Activated T-helper 1 cell treated with anti-CD3 and anti-CD28 coated beads, Interleukin-12 subunit alpha, Interleukin-12 subunit beta, Interleukin-2, Interleukin-4 antibody, amounts not matched to agents 30 ng/mL and 10 ng/mL and 1 ng/mL, durations not matched to agents 14 hours and 24 hours and 36 hours (primary cell): ENCODE data around the gene TMEM217. TPM values are rescaled to one million over a fixed set of nuclear protein-coding genes. Genes with fewer than 3 reads are reported as not detected.

ENCODE experiments used
- DNase-seq: peaks from one replicate; pipeline ENCODE4 v3.0.0; 2021; ENCODE audit warnings: low spot score
- H3K27ac Mint-ChIP-seq: one replicate; pipeline ENCODE4 v1.8.0; 2021; ENCODE audit warnings: mild to moderate bottlenecking, mixed read lengths
- H3K27me3 Mint-ChIP-seq: one replicate; pipeline ENCODE4 v1.8.0; 2022; ENCODE audit warnings: mild to moderate bottlenecking, moderate library complexity, mixed read lengths; ENCODE audit not compliant: insufficient read depth
- H3K36me3 Mint-ChIP-seq: one replicate; pipeline ENCODE4 v1.8.0; 2021; ENCODE audit warnings: low read depth, mixed read lengths
- H3K4me1 Mint-ChIP-seq: one replicate; pipeline ENCODE4 v1.8.0; 2021; ENCODE audit warnings: low read depth, mixed read lengths
- H3K4me3 Mint-ChIP-seq: one replicate; pipeline ENCODE4 v1.8.0; 2021; ENCODE audit warnings: mild to moderate bottlenecking, moderate library complexity, mixed read lengths
- H3K9me3 Mint-ChIP-seq: one replicate; pipeline ENCODE4 v1.8.0; 2021; ENCODE audit warnings: mixed read lengths
- intact Hi-C: fragments of 100-400 bp; cut with micrococcal nuclease; formaldehyde crosslinking; loops from one replicate; pipeline ENCODE4 v1.15.1; 2024
- total RNA-seq: library from RNA; stranded (reverse); gene quantifications from 2 replicates; pipeline ENCODE4 v1.2.3, GENCODE V29; 2022

Gene TMEM217
- total RNA-seq, 1 donor from 2014 or later = 9.9 TPM

DNA sequence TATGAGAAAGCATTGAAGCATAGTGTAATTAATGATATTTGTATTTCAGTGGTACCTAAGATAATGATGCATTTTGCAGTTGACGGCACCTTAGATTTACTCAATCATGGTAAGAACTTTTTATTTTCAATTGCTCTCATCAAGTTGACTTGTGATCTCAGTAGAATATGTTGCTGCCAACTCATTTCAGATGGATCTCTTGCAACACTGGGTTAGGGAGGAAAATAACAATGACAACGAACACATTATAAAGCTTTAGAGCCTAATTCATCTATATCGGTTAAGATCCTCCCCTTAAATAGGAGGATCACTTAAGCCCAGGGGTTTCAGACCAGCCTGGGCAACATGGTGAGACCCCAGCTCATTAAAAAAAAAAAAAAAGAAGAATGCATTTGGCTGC is 18.4 kb downstream of the TMEM217 start:
- no peak for DNase-seq
- Mint-ChIP-seq H3K36me3 (peaks cover 9% of the 10 kb centered on the region), H3K9me3 (no peaks in the 10 kb centered on the region), H3K4me1 (peaks cover 58% of the 10 kb centered on the region), H3K4me3 (peak overlapping the region; percentile 38), H3K27ac (peak overlapping the region; percentile 90), H3K27me3 (no peaks in the 10 kb centered on the region)
- intact Hi-C loops = no loop called here

DNA sequence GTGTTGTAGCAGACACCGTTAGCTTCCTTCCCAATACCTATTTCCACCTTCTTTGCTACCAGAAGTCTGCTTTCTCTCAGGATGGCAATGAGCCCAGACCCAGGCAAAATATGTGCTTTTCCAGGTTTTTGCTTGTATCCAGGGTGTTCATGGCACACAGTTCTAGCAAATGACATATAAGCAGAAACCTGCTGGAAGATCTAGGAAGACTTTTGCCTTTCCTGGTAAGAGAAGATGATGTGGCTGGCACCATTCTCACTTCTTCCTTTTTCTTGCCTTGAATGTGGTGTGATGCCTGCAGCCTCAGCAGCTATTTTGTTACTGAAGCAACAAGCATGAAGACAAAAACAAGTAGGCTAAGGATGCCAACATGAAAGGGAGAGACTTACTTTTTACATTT is 19.6 kb downstream of the TMEM217 start:
- peaks cover 51% of the 10 kb centered on the region for H3K4me1 Mint-ChIP-seq

DNA sequence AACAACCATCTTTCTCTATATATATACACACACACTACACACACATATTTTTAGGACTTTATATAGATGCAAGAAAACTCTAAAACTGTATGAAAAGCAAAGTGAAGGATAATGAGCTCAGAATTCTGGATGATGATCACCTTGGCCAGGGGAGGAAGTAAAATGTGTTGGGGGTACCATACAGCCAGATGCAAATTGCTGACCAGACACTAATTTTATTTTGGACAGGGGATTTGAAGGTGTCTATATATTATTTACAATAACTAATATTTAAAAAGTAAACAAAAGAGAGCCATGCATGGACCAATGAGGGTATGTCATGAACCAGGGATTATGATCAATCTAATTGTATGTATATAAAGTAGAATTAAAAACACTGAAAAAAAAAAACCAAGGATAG is 20.2 kb downstream of the TMEM217 start:
- intact Hi-C loops = no loop called here
- peaks cover 54% of the 10 kb centered on the region for H3K4me1 Mint-ChIP-seq
- no peaks in the 10 kb centered on the region for H3K9me3 Mint-ChIP-seq
- H3K4me3 Mint-ChIP-seq = no peak overlapping the region
- no peak for DNase-seq
- peaks cover 9% of the 10 kb centered on the region for H3K36me3 Mint-ChIP-seq
- no peaks in the 10 kb centered on the region for H3K27me3 Mint-ChIP-seq
- no peak overlapping the region for H3K27ac Mint-ChIP-seq

More for the DNA sequence above, 19.6 kb downstream of the TMEM217 start:
- H3K4me3 Mint-ChIP-seq = no peak overlapping the region
- DNase-seq = no peak
- no peaks in the 10 kb centered on the region for H3K27me3 Mint-ChIP-seq
- intact Hi-C loops = no loop called here
- no peaks in the 10 kb centered on the region for H3K9me3 Mint-ChIP-seq
- peak overlapping the region; percentile 71 for H3K27ac Mint-ChIP-seq
- H3K36me3 Mint-ChIP-seq = peaks cover 9% of the 10 kb centered on the region

DNA sequence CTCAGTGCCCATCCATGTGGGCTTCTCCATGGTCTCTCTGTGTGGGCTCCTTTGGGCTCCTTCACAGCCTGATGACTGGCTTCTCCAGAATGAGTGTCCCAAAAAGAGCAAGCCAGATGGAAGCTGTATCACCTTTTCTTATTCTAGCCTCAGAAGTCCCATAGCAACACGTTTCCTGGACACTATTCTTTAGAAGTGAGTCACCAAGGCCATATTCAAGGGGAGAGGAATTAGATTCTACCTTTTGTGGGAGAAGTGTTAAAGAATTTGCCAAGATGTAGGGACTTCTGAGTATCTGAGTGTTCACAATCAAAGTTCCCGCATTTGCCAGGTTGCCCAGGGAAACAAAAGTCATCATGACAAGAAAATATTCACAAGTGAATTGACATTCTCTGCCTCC is 21.0 kb downstream of the TMEM217 start:
- DNase-seq = no peak
- intact Hi-C loops = no loop called here
- Mint-ChIP-seq H3K4me3 (no peak overlapping the region), H3K9me3 (no peaks in the 10 kb centered on the region), H3K4me1 (peaks cover 45% of the 10 kb centered on the region), H3K27me3 (no peaks in the 10 kb centered on the region), H3K36me3 (peaks cover 11% of the 10 kb centered on the region), H3K27ac (peak overlapping the region; percentile 50)

DNA sequence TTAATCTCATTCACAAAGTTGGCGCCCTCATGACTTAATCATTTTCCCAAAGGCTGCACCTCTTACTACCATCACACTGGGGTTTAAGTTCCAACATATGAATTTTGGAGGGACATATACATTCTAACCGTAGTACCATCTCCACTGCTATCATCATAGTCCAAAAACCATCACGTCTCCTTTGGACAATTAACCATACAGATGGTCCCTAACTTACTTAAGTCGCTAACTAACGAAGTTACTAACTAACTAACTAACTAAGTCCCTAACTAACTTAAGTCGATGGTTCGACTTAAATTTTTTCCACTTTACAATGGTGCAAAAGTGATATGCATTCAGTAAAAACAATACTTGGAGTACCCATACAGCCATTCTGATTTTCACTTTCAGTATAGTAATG is 24.4 kb downstream of the TMEM217 start:
- intact Hi-C loops = no loop called here
- H3K36me3 Mint-ChIP-seq = peaks cover 11% of the 10 kb centered on the region
- H3K4me3 Mint-ChIP-seq = no peak overlapping the region

DNA sequence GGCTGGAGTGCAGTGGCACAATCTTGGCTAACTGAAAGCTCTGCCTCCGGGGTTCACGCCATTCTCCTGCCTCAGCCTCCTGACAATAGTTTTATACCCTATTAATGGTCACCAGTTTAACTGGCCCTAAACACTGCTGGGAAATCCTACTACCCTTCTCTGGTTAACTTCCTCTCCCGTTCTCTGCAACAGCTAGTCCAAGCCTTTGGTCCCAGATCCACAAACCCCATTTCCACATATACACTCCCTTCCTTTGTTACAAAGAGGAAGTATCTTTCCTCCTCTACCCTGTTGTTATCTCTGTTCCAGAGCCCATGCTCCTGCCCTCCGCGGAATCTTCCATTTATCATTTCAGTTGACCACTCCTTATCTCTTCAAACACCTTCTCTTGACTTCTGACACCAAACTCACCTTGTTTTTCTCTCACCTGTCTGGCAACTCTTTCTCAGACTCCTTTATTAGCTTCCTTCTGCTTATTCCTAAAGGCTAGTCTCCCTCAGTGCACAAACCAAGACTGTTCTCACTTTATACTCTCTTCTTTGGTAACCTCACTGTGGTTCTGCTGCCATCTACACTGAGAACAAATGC is 25.4 kb downstream of the TMEM217 start:
- no peak overlapping the region for H3K27ac Mint-ChIP-seq
- no peak overlapping the region for H3K4me3 Mint-ChIP-seq
- peaks cover 13% of the 10 kb centered on the region for H3K4me1 Mint-ChIP-seq
- H3K27me3 Mint-ChIP-seq = no peaks in the 10 kb centered on the region
- no peak for DNase-seq
- H3K9me3 Mint-ChIP-seq = no peaks in the 10 kb centered on the region
- intact Hi-C loops = no loop called here
- peaks cover 8% of the 10 kb centered on the region for H3K36me3 Mint-ChIP-seq

More for the DNA sequence above, 24.4 kb downstream of the TMEM217 start:
- Mint-ChIP-seq H3K27me3 (no peaks in the 10 kb centered on the region), H3K27ac (no peak overlapping the region), H3K9me3 (no peaks in the 10 kb centered on the region), H3K4me1 (peaks cover 22% of the 10 kb centered on the region)
- no peak for DNase-seq

DNA sequence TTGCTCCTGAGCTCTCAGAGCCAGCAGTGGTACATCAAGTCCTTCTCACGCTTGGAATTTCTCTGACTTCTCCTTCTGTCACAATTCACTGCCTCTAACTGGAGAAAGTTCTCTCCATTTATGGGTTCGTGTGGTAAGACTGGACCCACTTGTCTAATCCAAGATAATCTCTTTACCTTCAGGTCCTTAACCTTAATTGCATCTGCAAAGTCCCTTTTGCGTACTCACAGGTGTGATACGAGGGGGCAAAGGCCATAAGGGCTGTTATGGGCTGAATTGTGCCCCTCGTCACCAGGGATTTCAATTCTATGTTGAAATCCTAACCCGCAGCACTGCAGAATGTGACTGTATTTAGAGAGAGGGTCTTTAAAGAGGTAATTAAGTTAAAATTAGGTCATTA is 27.8 kb downstream of the TMEM217 start:
- Mint-ChIP-seq H3K36me3 (peaks cover 2% of the 10 kb centered on the region), H3K4me1 (peaks cover 9% of the 10 kb centered on the region), H3K4me3 (no peak overlapping the region), H3K27me3 (no peaks in the 10 kb centered on the region), H3K9me3 (no peaks in the 10 kb centered on the region), H3K27ac (no peak overlapping the region)
- no peak for DNase-seq
- intact Hi-C loops = no loop called here

DNA sequence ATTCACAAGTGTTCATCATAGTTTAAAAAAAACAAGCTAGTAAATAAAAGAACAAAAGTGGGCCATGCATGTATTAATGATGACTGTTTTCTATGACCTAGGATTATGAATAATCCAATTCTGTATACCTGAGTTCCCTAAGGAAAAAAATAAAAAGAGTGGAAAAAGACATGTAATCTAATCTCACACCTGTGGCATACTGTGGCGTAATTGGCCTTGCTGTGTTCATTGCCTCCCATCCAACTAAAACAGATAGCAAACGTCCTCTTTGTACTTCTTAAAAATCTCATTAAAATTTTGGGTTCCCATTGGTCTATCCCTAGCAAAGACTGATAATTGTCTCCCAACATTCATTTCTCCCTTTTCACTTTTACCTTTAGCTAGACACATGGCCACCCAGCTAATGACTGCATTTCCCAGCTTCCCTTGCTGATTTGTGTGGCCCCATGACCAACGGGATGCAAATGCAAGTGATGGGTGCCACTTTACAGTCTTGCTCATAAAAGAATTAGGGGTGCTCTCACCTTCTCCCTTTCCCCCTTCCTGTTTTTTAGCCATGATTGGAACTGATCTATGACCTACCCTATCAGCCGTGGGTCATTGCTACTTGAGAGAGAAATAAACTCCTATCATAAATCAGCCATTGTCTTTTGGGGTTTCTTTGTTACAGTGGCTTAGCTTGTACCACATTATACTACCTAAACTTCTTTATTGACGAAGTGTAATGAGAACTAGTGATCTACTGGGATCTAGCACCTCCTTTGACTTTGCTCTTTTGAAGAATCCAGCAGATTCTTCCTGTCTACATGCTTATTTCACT is 32.4 kb downstream of the TMEM217 start:
- Mint-ChIP-seq H3K9me3 (no peaks in the 10 kb centered on the region), H3K27ac (no peak overlapping the region), H3K27me3 (no peaks in the 10 kb centered on the region), H3K36me3 (peaks cover 3% of the 10 kb centered on the region), H3K4me1 (peaks cover 28% of the 10 kb centered on the region), H3K4me3 (no peak overlapping the region)
- intact Hi-C loops = no loop called here
- no peak for DNase-seq

DNA sequence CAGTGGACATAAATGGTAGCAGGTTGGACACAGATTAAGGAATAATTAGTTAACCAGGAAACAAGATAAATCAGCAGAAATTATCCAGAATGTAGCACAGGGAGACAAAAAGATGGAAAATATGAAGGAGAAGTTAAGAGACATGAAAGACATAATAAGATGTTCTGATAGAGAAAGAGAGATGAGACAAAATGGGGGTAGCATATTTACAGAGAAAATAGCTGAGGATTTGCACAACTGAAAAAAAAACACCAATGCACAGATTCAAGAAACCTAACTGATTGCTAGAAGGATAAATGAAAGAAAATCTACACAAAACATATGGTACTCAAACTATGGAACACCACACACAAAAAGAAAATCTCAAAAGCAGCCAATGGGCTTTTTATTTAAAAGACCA is 35.0 kb downstream of the TMEM217 start:
- Mint-ChIP-seq H3K4me3 (peak overlapping the region; percentile 79), H3K9me3 (no peaks in the 10 kb centered on the region), H3K27ac (peak overlapping the region; percentile 7), H3K36me3 (peaks cover 6% of the 10 kb centered on the region), H3K27me3 (no peaks in the 10 kb centered on the region), H3K4me1 (peaks cover 51% of the 10 kb centered on the region)
- DNase-seq = no peak
- intact Hi-C loops = loop anchor here (1.0 to 2.0 kb wide), 4 partner anchors 17 to 92 kb away; no protein-coding TSS in a partner anchor

DNA sequence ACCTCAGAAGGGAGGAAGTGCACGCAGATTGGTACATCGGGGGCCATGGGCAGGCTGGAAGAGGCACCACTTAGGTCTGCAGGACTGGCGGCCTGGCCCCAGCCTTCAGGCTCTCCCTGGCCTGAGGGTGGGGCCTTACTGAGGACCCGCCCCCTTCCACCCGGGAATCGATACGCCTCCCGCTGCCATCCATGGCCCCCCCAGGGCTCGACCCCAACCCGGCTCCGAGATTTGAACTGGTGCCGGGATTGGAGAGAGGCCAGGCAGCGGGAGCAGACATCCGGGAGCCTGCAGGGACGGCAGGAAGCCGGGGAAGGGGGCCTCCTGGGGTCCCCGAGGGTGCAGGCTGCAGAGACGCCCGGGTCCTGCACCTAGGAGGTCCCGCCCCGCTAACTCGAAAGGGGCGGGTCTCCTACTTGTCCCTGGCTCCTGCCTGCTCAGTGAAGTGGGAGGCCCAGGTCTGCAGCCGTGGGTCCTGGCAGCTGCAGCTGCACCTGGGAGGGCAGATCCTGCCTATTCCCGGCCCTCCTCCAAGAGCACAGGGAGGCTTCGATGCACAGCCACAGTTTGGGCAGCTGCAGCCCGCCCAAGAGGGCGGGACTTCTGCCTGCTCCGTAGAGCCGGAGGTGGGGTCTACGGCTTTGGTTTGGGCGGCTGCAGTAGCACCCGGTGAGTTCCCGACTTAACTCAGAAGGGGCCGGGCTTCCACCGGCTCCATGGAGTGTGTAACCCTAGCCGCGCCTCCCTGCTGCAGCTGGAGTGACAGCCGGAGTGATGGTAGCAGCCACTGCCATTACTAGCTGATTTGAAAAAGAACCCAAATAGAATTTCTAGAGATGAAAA is 35.6 kb downstream of the TMEM217 start:
- peaks cover 6% of the 10 kb centered on the region for H3K36me3 Mint-ChIP-seq
- H3K27me3 Mint-ChIP-seq = no peaks in the 10 kb centered on the region
- H3K4me1 Mint-ChIP-seq = peaks cover 51% of the 10 kb centered on the region
- intact Hi-C loops = loop anchor here (1.0 to 2.0 kb wide), 4 partner anchors 18 to 93 kb away; no protein-coding TSS in a partner anchor
- H3K9me3 Mint-ChIP-seq = no peaks in the 10 kb centered on the region
- H3K27ac Mint-ChIP-seq = peak overlapping the region; percentile 80
- peak; percentile 77 for DNase-seq
- peak overlapping the region; percentile 79 for H3K4me3 Mint-ChIP-seq

DNA sequence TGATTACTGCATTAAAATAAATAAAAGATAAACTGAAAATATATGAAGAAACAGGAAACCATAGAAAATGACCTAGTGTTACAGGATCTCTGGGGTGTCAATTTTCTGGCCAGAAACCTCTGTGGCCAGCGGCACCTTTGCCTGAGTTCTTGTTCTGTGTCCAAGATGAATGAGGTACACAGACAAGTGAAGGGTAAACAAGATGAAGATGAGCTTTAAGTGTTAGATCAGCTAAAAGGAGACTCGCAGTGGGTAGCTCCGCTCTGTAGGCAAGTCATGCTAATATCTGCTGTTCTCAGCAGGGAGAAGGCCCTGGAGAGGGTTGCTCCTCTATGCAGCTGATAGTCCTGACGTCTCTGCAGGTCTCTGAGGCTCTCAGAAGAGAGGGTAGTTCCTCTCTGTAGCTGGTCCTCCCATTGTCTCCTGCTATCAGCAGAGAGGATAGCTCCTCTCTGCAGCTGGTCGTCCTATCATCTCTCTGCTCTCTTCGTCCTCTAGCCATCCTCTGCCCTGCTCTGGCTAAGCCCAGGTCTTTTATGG is 36.3 kb downstream of the TMEM217 start:
- peak overlapping the region; percentile 80 for H3K27ac Mint-ChIP-seq
- peaks cover 6% of the 10 kb centered on the region for H3K36me3 Mint-ChIP-seq
- H3K27me3 Mint-ChIP-seq = no peaks in the 10 kb centered on the region
- no peaks in the 10 kb centered on the region for H3K9me3 Mint-ChIP-seq
- peaks cover 51% of the 10 kb centered on the region for H3K4me1 Mint-ChIP-seq
- intact Hi-C loops = loop anchor here (1.0 to 2.0 kb wide), 4 partner anchors 19 to 94 kb away; no protein-coding TSS in a partner anchor
- no peak for DNase-seq
- H3K4me3 Mint-ChIP-seq = peak overlapping the region; percentile 79

DNA sequence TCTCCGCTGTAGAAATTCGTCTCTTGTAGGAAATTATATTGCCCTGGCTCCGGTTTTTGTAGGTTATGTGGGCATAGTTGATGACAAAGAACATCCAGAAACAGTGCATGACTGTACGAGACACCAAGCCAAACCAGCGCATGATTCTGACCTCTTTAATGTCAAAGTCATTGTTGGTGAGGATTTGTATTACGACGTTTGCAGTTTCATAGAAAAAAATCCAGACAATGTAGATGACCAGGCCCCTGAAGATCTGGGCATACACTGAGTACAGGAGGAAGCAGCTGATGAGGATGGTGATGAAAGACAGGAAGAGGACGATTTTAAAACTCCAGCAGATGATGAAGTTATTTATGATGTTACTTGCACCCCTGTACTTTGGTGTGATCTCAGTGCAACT is 39.4 kb downstream of the TMEM217 start:
- Mint-ChIP-seq H3K4me3 (no peak overlapping the region), H3K36me3 (peaks cover 8% of the 10 kb centered on the region), H3K27me3 (no peaks in the 10 kb centered on the region), H3K27ac (no peak overlapping the region), H3K4me1 (peaks cover 51% of the 10 kb centered on the region), H3K9me3 (no peaks in the 10 kb centered on the region)
- DNase-seq = no peak
- intact Hi-C loops = no loop called here
